ENCODE results near the gene HOOK1. TPM values are rescaled to one million over a fixed set of nuclear protein-coding genes. Genes with fewer than 3 reads are reported as not detected.
A peak's percentile ranks its signal among the peaks of the same experiment; 100 is the strongest.

Gene HOOK1
- total and polyA plus RNA-seq, 2 of the 13 experiments (the other 11 are each of a cell fraction or from before 2014, with no cell fraction given): 11.3 to 24.2 TPM

DNA sequence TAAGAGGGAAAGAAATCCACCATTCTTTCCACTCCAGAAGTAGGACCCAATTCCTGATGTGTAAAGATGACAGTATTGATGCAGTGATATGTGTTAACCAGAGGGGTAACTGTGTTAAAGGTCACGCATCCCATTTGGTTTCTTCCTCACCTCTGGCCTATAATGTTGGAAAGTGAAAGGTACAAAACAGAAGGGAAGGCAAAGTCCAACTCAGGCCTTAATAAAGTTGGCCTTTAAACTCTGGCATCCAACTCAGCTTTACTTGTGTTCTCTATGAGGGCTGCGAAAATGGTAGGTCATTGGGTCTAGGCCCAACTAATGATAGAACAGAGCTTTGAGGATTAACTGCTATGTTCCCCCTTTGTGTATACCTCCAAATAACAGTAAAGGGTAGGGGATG lies 93.9 kb downstream of the HOOK1 start (continued):
- TF ChIP-seq, protein P1, sequence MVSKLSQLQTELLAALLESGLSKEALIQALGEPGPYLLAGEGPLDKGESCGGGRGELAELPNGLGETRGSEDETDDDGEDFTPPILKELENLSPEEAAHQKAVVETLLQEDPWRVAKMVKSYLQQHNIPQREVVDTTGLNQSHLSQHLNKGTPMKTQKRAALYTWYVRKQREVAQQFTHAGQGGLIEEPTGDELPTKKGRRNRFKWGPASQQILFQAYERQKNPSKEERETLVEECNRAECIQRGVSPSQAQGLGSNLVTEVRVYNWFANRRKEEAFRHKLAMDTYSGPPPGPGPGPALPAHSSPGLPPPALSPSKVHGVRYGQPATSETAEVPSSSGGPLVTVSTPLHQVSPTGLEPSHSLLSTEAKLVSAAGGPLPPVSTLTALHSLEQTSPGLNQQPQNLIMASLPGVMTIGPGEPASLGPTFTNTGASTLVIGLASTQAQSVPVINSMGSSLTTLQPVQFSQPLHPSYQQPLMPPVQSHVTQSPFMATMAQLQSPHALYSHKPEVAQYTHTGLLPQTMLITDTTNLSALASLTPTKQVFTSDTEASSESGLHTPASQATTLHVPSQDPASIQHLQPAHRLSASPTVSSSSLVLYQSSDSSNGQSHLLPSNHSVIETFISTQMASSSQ (IDR thresholded peaks at IDR 0.05; ENCODE audit: low read depth): no peak
- TF ChIP-seq, protein P1 (CRISPR knock-in tag; IDR thresholded peaks at IDR 0.05; ENCODE audit: borderline replicate concordance): no peak
- TF ChIP-seq TCF7 (IDR thresholded peaks at IDR 0.05; ENCODE audit: low read depth) (no peak), HOXA5 (CRISPR knock-in tag; IDR thresholded peaks at IDR 0.05) (no peak), ZFX (CRISPR knock-in tag; IDR thresholded peaks at IDR 0.05; ENCODE audit: low read depth) (peak; percentile 49; the same call in 1 of the 2 replicates), RARA (CRISPR knock-in tag; IDR thresholded peaks at IDR 0.05) (peak; percentile 38; the same call in 1 of the 2 replicates), NR2F2 (IDR thresholded peaks at IDR 0.05; ENCODE audit: borderline replicate concordance, low read depth) (peak; percentile 27; the same call in 1 of the 2 replicates), MIXL1 (CRISPR knock-in tag; IDR thresholded peaks at IDR 0.05) (peak; percentile 17; the same call in 1 of the 2 replicates), PHB2 (IDR thresholded peaks at IDR 0.05; ENCODE audit: partially characterized antibody) (no peak), RXRB (CRISPR knock-in tag; IDR thresholded peaks at IDR 0.05; ENCODE audit: borderline replicate concordance) (peak; percentile 90), MED1 (CRISPR knock-in tag; IDR thresholded peaks at IDR 0.05) (0 out of 2 replicates have a peak, but pooled peaks have one; percentile 17), SOX5 (CRISPR knock-in tag; IDR thresholded peaks at IDR 0.05; ENCODE audit: borderline replicate concordance) (0 out of 2 replicates have a peak, but pooled peaks have one; percentile 16), NCOR1 (IDR thresholded peaks at IDR 0.05; ENCODE audit: borderline replicate concordance, low read length) (0 out of 2 replicates have a peak, but pooled peaks have one; percentile 51), REXO4 (CRISPR knock-in tag; IDR thresholded peaks at IDR 0.05; ENCODE audit: borderline replicate concordance) (no peak), NR2F1 (CRISPR knock-in tag; IDR thresholded peaks at IDR 0.05) (peak in 1 of 2 experiments; percentile 33; a peak in 1 of 4 replicates)
- TF ChIP-seq, protein P2, sequence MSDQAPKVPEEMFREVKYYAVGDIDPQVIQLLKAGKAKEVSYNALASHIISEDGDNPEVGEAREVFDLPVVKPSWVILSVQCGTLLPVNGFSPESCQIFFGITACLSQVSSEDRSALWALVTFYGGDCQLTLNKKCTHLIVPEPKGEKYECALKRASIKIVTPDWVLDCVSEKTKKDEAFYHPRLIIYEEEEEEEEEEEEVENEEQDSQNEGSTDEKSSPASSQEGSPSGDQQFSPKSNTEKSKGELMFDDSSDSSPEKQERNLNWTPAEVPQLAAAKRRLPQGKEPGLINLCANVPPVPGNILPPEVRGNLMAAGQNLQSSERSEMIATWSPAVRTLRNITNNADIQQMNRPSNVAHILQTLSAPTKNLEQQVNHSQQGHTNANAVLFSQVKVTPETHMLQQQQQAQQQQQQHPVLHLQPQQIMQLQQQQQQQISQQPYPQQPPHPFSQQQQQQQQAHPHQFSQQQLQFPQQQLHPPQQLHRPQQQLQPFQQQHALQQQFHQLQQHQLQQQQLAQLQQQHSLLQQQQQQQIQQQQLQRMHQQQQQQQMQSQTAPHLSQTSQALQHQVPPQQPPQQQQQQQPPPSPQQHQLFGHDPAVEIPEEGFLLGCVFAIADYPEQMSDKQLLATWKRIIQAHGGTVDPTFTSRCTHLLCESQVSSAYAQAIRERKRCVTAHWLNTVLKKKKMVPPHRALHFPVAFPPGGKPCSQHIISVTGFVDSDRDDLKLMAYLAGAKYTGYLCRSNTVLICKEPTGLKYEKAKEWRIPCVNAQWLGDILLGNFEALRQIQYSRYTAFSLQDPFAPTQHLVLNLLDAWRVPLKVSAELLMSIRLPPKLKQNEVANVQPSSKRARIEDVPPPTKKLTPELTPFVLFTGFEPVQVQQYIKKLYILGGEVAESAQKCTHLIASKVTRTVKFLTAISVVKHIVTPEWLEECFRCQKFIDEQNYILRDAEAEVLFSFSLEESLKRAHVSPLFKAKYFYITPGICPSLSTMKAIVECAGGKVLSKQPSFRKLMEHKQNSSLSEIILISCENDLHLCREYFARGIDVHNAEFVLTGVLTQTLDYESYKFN (CRISPR knock-in tag; conservative IDR thresholded peaks at IDR 0.05): peak; percentile 47
- TF ChIP-seq, protein P3, sequence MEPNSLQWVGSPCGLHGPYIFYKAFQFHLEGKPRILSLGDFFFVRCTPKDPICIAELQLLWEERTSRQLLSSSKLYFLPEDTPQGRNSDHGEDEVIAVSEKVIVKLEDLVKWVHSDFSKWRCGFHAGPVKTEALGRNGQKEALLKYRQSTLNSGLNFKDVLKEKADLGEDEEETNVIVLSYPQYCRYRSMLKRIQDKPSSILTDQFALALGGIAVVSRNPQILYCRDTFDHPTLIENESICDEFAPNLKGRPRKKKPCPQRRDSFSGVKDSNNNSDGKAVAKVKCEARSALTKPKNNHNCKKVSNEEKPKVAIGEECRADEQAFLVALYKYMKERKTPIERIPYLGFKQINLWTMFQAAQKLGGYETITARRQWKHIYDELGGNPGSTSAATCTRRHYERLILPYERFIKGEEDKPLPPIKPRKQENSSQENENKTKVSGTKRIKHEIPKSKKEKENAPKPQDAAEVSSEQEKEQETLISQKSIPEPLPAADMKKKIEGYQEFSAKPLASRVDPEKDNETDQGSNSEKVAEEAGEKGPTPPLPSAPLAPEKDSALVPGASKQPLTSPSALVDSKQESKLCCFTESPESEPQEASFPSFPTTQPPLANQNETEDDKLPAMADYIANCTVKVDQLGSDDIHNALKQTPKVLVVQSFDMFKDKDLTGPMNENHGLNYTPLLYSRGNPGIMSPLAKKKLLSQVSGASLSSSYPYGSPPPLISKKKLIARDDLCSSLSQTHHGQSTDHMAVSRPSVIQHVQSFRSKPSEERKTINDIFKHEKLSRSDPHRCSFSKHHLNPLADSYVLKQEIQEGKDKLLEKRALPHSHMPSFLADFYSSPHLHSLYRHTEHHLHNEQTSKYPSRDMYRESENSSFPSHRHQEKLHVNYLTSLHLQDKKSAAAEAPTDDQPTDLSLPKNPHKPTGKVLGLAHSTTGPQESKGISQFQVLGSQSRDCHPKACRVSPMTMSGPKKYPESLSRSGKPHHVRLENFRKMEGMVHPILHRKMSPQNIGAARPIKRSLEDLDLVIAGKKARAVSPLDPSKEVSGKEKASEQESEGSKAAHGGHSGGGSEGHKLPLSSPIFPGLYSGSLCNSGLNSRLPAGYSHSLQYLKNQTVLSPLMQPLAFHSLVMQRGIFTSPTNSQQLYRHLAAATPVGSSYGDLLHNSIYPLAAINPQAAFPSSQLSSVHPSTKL (CRISPR knock-in tag; IDR thresholded peaks at IDR 0.05): peak; percentile 51
- TF ChIP-seq, protein P4, sequence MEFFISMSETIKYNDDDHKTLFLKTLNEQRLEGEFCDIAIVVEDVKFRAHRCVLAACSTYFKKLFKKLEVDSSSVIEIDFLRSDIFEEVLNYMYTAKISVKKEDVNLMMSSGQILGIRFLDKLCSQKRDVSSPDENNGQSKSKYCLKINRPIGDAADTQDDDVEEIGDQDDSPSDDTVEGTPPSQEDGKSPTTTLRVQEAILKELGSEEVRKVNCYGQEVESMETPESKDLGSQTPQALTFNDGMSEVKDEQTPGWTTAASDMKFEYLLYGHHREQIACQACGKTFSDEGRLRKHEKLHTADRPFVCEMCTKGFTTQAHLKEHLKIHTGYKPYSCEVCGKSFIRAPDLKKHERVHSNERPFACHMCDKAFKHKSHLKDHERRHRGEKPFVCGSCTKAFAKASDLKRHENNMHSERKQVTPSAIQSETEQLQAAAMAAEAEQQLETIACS (CRISPR knock-in tag; IDR thresholded peaks at IDR 0.05): no peak

Data from HepG2 (cell line).